Stimulated activated CD4-positive, alpha-beta T cell treated with anti-CD3 and anti-CD28 coated beads, Interleukin-2, amount 100 ng/mL, for 24 hours (primary cell): Measurements from ENCODE around the gene B4GALT6.

ENCODE experiments used
- DNase-seq, 2 donors: peaks; one replicate each; pipeline ENCODE4 v3.0.0-alpha.2; 2020

Gene B4GALT6

GRCh38 chr18:31591113-31591512, 93.3 kb downstream of the B4GALT6 start:
- no peak for DNase-seq

GRCh38 chr18:31590570-31590969, 93.8 kb downstream of the B4GALT6 start:
- no peak for DNase-seq

DNA sequence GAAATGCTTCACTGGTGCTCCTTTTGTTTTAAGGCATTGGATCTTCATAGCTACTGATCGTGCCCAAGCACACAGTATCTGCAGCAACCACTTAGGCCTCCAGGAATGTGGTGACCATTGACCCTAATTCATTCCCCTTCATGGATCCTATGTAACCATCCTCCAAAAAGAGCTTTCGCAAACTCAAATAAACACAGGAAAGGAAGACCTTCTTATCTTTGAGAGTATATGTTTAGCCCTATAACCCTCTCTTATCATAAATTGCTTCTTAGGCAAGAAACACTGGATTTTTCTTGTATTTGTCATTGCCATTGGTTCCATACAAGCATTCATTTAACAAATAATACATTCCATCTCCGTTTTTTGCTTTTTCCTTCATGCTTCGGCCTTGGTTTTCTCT, 96.9 kb downstream of the B4GALT6 start:
- DNase-seq, result no peak

- DNase-seq, result no peak
These were observed 97.8 kb downstream of the B4GALT6 start for GRCh38 chr18:31586616-31587015.

DNA sequence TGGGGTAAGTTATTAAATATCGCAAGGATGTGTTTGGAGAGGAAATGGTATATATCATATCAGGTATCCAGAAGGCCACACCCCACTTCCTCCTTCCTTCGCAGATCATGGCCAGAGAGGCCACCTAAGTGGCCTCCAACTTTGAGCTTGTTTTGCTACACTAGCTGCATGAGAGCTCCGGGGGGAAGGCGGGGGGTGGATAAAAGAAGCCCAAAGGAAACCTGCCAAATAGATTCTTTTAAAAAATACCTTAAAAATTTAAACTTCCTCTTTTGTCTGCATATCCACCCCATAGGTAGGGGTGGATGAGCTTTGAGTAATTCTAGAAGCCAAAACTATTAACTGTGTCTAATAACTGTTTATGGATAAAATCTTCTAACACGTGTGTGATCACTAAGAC, 98.4 kb downstream of the B4GALT6 start:
- DNase-seq, result no peak

DNA sequence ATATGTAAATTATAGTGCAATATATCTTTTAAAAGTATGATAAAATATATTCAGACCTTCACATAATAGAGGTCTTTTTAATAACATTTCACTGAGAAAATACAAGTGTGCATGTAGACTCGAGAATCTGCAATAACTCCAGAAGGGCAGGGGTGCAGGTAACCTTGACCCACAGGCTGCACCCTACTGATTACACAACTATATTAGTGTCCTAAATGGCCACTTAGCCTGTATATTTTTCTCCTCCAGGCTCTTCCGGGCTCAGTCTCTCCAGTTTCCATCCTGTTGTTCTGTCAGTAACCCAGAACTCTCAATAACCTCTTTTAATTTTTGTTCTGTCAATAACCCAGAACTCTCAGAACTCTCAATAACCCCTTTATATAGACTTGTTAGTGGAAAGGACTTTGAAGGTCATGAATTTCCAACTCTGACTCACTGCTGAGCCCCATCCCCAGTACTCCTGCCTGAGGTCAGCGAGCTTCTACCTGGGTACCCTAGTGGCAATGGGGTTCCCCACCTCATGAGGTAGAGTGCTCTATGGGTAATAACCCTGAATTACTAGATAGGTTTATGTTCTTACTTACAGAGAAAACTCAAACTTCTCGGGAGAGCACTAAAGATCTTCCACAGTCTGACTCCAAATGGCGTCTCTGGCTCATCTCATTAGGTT, 101.1 kb downstream of the B4GALT6 start:
- DNase-seq, result no peak

DNA sequence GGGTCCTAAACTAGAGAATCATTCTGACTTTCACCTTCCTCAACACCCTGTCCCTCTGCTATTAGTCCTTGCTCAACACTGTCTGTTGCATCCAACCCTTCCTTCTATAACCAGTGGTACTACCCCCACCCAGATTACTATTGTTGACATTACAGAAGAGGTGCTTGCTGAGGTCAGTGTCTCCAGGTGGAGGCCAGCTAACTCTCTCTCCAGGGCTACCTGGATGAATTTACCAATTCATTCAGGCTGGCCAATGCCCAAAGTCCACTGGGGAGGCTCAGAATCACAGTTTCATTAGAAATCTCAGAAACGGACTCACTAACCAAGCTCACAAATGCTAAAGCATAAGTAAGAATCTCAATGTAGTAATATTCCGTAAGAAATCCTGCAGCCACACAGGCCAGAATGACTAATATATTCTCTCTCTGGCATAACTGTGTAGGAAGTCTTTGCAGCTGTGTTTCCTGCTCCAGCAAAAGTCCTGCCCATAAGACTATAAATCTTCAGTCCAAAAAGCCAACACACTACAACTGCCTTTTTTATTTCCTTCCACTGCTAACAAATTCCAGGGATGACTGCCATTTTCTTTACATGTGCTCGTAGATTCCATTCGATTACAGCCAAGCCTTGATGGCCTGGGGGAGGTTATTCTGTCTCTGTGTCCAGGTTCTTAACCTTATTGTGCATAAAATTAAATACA, 102.7 kb downstream of the B4GALT6 start:
- DNase-seq, result no peak

DNA sequence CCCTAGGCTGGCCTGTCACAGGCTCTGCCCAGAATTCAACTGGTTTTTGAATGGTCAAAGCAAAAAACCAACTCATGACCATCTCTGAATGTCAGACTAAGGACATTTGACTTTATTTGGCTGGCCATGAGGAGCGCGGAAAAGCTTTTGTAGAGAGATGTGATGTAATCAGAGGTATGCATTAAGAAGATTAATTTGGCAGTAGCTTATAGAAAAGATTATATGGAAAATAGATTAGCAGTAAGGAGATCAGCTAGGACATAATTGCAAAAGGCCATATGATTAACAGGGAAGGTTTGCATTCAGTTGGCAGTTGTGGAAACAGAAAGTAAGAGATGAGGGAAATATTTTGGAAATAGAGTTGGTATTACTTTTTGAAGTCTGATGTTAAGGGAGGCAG, 105.0 kb downstream of the B4GALT6 start:
- DNase-seq, result no peak

- DNase-seq, result no peak
These were observed 106.3 kb downstream of the B4GALT6 start for GRCh38 chr18:31578126-31578525.

- DNase-seq, result no peak
These were observed 107.2 kb downstream of the B4GALT6 start for GRCh38 chr18:31577195-31577594.

DNA sequence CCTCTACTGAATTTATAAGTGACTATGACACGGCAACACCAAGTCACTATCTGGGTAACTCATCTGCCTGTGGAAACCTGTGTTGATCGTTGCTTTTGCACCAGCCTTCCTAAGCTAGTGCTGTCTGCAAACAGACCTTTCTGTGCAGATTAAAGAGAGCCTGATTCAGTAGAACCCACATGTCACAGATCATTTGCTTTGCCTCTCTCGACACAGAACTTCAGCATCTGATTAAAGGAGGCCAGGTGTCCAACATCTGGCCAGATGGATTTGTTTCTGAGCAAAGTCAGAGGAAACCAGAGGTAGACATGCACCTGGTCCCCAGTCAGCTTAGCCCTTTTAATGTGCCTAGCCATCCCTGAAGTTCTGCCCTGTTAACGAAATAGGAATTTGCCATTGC, 107.7 kb downstream of the B4GALT6 start:
- DNase-seq, result no peak

DNA sequence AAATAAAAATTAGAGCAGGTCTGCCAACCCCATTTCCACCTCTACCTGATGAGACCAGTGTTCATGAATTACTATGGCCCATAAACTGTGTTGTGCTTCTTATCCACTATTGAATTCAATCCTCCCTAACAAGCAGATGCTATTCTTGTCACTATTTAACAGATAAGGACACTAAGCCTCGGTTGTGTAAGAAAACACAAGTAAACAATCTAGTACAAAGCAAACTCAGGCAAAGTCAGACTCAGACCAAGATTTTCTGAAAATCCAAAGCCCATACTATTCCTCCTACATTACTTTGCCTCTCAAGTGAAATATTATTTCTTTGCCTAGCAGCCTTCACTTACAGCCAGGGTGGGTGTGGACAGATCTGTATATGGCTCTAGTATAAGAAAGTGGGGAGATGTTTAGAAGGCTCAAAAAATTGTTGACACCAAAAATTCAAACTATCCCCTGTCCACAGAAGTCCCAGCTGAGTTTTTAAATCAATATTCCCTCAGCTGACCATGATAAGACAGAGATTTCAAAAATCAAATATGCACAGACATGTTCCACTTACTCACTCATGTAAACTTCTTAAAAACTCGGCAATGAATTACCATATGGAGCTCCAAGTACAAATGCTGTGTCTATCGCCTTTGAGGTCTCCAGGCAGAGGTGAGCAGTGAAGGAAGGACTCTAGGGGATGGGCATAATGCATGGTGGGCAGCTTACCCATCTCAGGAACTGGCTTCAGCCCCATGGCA, 108.7 kb downstream of the B4GALT6 start:
- no peak for DNase-seq

GRCh38 chr18:31574359-31574758, 110.0 kb downstream of the B4GALT6 start:
- no peak for DNase-seq
